HG02588 (cell line): ENCODE measurements around the gene ZNF316.

ENCODE experiments used
- ATAC-seq: cut with Tn5 transposase; IDR thresholded peaks from one replicate; pipeline ENCODE4 v1.9.1; 2021; ENCODE audit warnings: mild to moderate bottlenecking, moderate library complexity; ENCODE audit not compliant: unreplicated experiment

Gene ZNF316

DNA sequence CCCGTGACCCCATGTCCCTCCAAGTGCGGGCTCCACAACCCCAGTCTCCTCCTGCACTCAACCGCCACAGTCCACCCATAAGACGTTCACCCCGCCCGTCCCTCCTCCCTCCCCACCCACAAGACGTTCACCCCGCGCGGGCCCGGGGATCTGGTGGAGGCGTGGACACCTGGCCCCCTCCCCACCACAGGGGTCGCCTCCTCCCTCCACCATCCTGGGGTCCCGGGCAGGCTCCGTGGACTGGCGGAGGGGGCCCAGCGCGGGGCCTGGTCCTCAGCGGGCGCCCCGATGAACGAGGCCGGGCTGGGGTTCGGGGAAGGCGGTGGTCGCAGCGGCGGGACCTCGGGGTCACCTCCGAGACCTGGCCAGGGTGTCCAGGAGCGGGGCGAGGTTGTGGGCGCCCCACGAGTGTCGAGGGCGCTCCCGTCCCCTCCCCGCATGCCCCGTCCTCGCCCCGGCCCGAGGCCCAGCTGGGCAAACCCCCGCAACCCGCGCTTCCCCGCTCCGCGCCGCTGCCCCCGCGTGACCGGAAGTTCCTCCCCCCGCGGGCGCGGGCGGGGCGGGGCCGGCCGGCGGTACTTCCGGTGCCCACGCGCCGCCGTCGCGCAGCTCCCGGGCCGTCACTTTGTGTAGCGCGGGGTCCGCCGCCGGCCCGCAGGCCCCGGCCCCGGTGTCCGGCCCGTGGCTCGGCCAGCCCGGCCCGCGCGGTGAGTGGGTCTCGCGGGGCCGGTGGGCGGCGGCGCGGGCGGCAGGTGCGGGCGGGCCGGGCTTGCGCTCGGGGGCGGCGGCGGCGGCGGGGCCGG lies at the start of gene ZNF316:
ZNF316 (plus strand) TSS at position 578 of the 803 bp plus-strand sequence. CDS start 5,092 bp downstream, outside the sequence.
- peak; percentile 66 for ATAC-seq

DNA sequence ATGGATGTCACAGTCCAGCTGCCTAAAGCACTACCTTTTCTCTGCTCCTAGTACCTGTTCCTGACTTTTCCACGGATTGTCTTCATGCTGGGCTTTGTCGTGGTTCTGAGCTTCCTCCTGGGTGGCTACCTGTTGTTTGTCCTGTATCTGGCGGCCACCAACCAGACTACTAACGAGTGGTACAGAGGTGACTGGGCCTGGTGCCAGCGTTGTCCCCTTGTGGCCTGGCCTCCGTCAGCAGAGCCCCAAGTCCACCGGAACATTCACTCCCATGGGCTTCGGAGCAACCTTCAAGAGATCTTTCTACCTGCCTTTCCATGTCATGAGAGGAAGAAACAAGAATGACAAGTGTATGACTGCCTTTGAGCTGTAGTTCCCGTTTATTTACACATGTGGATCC lies 48.6 kb upstream of the ZNF316 start:
- no peak for ATAC-seq

DNA sequence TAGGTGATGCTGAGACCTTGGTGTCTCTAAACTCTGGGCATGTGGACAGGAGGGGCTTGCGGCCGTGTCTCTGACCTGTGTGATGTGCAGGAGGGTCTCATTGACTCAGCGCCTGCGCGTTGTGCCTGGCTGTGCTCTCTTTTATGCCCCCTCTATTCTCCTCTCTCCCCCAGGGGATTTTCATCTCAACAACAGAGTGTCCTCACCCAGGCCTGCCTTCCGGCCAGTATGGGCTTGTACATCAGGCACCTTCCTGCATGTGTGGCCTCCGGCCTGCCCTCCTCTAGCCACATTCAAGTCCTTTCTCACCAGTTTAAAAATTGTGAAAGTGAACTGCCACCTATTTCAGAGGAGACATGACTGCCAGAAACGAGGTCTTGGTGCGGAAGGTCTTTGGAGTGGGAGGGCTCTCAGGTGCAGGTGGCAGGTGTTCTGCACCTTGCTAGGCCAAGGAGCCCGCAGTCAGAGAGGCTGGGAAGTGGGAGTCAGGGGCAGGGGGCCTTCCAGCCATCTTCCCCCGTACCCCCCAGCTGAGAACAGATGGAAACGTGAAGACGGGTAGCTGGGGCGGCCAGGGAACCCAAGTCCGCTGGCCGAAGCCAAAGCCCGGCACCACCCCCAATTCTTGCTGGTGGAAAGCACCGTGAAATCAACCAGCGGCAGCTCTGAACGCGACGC lies 47.8 kb upstream of the ZNF316 start:
- no peak for ATAC-seq

DNA sequence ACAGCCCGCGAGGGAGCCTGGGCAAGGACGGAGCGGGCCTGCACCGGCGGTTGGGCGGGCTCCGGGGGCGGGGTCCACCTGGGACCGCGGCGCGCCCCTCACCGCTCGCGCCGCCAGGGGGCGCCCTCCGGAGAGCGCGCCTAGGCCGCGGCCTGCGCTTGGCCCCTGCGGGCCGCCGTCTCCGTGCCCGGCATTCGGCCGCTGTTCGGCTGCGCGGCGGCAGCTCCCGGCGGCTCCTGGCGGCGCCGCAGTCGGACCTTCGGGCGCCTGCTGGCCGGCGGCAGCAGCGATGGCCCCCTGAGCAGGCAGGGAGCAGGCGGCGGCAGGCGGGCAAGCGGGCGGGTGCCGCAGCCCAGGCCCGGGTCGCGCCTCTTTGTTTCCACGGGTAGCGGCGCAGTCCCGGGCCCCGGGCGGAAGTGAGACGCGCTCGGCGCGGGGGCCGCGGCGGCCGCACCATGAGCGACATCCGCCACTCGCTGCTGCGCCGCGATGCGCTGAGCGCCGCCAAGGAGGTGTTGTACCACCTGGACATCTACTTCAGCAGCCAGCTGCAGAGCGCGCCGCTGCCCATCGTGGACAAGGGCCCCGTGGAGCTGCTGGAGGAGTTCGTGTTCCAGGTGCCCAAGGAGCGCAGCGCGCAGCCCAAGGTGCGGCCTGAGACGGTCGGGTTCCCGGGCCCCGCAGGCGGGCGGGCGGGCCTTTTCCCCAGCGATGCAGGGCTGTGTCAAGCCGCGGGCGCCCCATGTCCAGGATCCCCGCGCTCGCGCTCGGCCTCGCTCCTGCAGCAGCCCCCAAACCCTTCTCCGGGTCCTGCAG lies 47.1 kb upstream of the ZNF316 start, which contains the start of gene INTS15:
INTS15 (plus strand) TSS at position 193 of the 816 bp plus-strand sequence; CDS start at position 456, 263 bp downstream.
- ATAC-seq, result peak; percentile 84

- no peak for ATAC-seq
These were observed 46.4 kb upstream of the ZNF316 start for GRCh38 chr7:6590645-6591110.

GRCh38 chr7:6600093-6600492 lies 37.0 kb upstream of the ZNF316 start:
- no peak for ATAC-seq

DNA sequence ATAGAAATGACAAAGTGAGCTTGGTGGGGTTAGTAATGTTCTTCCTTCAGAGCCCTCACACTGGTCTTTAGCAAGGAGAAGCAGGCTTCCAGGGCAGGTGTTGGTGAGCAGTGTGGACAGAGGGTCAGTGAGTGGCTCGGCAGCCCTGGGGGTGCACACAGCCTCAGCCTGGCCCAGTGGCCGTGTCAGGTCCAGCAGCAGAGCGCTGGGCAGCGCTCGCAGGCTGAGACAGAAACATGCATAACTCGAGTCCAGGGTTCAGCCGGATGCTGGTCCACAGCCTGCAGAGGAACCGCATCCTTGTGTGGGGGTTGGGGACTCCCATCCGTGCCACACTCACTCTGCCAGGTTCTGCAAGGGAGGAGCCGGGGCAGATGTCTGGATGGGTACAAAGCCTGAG lies 32.7 kb upstream of the ZNF316 start:
- no peak for ATAC-seq

GRCh38 chr7:6606866-6607583 lies 30.1 kb upstream of the ZNF316 start:
- ATAC-seq, result no peak

DNA sequence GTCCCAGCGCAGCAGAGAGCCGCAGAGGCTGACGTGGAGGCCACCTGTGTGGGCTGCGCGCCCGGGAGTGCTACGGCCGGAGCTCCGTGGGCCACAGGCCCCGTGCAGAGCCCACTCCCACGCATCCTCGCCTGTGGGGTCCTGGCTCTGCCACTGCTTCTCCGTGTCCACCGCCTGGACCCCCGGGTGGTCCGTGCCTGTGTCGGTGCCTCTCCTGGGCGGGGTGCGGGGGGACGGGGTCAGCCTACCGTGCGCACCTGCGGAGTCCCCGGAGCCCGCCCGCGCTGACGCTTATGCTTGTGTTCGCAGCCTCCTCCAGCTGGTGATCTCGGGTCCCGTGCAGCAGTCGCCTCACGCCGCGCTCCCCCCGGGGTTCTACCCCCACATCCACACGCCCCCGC lies 29.5 kb upstream of the ZNF316 start:
- no peak for ATAC-seq

GRCh38 chr7:6608081-6608480 lies 29.0 kb upstream of the ZNF316 start:
- ATAC-seq, result no peak

GRCh38 chr7:6608794-6609193 lies 28.3 kb upstream of the ZNF316 start:
- ATAC-seq, result no peak

DNA sequence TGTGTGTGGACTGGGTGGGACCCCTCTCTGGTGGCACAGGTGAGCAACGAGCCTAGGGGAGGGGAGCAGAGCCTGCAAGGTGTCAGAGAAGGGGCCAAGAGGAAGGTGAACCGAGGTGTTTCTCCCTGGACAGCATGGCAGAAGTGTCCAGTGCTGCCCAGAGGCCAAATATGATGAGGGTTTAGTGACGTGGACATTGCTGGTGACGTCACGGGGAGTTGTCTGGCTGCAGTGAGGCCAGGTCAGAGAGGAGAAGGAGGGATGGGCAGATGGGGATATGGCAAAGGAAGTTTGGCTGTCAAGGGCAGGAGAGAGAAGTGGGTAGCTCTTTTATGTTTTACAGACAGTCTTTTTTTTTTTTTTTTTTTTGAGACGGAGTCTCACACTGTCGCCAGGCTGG lies 24.3 kb upstream of the ZNF316 start:
- ATAC-seq, result no peak

- ATAC-seq, result no peak
These were observed 23.4 kb upstream of the ZNF316 start for GRCh38 chr7:6613706-6614105.

- no peak for ATAC-seq
These were observed 22.0 kb upstream of the ZNF316 start, which contains the start of gene ZNF853 for GRCh38 chr7:6614953-6615722. Gene ZNF853 (plus strand): TSS chr7:6615610. CDS start chr7:6616175, 565 bp downstream.

GRCh38 chr7:6615723-6616555 lies 21.2 kb upstream of the ZNF316 start:
- no peak for ATAC-seq

- ATAC-seq, result no peak
These were observed 20.1 kb upstream of the ZNF316 start for GRCh38 chr7:6616854-6617643.

DNA sequence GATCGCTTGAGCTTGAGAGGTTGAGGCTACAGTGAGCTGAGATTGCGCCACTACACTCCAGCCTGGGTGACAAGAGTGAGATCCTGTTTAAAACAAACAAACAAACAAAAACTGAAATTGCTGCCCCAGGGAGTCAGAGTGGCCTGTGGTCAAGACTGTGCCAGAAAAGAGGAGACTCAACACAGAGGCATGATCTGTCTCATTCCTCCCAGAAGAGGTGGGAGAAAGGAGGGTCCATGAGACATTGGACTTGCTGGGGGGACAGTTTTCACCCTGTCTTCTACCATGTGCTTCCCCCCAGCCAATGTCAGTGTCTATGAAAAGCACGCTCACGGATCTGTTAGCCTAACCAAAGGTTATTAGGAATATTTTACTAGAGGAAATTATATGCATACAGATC lies 18.5 kb upstream of the ZNF316 start:
- no peak for ATAC-seq

DNA sequence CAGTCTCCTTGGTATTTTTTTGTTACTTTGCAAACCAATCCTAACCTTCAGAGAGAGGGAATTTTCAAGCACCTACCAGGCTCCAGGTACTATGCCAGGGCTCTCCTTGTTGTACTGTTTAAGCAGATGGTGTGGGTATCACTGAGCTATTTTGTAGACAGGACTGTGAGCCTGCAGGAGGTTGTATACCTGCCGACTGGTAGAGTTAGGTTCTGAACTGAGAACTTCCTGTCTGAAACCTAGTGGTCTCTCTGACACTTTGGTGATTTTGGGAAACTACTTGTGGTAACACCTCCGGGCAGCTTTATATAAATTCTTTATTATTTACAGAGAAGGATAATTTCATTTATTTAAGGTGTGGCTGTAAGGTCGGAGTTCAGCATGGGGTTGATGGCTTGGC lies 17.2 kb upstream of the ZNF316 start:
- no peak for ATAC-seq
